GM12872 (cell line): ENCODE data around the gene SEMA5A.

Source experiments
- CTCF ChIP-seq: IDR thresholded peaks from 3 replicates; pipeline ENCODE4 v1.5.1; 2011; ENCODE audit warnings: low read depth, mild to moderate bottlenecking, low read length, moderate library complexity; ENCODE audit not compliant: insufficient read depth

SEMA5A gene

DNA sequence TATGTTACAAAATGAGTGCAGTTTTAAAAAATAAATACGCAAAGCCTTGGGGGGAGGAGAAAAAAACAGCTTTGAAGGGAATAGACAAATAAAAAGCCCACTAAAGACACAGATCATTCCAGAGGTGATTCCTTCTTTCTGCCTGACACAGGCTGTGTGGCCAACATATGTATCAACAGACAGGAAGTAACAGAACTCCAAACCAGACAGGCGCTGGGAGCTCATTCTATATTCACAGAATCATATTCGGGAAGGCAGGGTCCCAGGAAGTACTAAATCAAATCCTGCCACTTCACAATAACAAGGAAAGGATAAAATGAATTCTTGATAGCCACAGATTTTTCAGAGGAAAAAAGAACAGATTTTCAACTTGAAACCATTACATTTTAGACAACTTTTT is 62.1 kb downstream of the SEMA5A start:
- no peak for TF ChIP-seq CTCF

GRCh38 chr5:9483243-9483642 is 62.6 kb downstream of the SEMA5A start:
- TF ChIP-seq CTCF: no peak

- no peak for TF ChIP-seq CTCF
Observed at GRCh38 chr5:9482381-9482780, 63.5 kb downstream of the SEMA5A start.

DNA sequence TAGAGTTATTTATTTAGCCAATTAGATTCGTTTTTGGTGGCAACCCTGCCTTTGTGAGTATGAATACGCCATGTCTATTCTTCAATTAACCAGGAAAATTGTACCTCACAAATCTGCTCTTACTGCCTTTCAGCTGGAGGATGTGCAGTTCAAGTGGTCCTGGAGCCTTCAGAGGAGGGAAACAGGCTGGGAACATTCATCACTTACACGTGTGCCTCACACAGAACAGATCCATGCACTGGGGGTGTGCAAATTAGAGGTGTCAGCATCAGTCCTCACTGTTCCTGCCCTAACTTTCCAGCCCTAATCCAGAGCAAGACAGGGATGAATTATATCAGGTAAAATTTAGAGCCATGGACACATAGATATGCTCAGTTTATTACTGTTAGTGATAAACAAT is 65.4 kb downstream of the SEMA5A start:
- TF ChIP-seq CTCF: no peak

GRCh38 chr5:9479990-9480389 is 65.9 kb downstream of the SEMA5A start:
- no peak for TF ChIP-seq CTCF

DNA sequence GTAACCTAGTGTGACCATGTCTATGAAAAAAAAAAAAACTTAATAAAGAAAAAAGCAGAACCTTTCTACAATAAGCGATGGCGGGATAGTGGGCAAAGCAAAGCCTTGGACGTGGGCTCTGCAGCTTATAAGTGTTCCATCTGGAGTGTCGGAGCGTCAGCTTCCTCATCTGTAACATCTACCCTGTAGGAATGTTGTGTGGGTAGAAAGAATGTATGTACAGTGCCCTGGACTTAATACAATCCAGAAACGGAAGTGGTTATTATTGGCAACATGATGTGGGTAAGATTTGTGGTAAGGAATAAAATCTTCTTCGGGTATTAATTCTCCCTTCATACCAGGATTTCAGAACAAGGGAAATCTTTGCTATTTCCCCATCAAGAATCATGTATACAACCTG is 66.5 kb downstream of the SEMA5A start:
- TF ChIP-seq CTCF: no peak

GRCh38 chr5:9477537-9477936 is 68.3 kb downstream of the SEMA5A start:
- no peak for TF ChIP-seq CTCF
